ENCODE measurements around the gene SHISA4. TPM values are rescaled to one million over a fixed set of nuclear protein-coding genes. Genes with fewer than 3 reads are reported as not detected.

The SHISA4 gene
- total RNA-seq, 3 donors from 2014 or later: 0.19 to 0.40 (median 0.37) TPM

DNA sequence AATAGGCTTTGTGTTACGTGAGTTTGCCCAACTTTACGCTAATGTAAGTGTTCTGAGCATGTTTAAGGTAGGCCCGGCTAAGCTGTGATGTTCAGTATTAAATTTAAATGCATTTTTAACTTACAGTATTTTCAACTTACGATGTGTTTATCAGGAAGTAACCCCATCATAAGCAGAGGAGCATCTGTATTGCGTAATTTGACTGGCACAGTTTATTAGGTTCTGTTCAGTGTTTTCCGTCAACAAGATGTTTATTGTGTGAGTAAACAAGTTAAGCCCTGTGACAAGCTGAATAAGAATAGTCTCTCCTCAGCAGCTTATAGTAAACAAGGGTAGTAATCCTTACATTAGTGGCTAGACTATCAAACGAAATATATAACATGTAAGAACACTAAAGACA, 27.2 kb upstream of the SHISA4 start:
- Mint-ChIP-seq H3K36me3 (ENCODE audit: insufficient read depth) (peaks cover 39% of the 10 kb centered on the region), H3K4me3 (no peak overlapping the region), H3K9me3 (no peaks in the 10 kb centered on the region), H3K27me3 (ENCODE audit: low read depth) (no peaks in the 10 kb centered on the region), H3K4me1 (ENCODE audit: low read depth) (no peaks in the 10 kb centered on the region)
- DNase-seq: no peak
- ATAC-seq: no peak

DNA sequence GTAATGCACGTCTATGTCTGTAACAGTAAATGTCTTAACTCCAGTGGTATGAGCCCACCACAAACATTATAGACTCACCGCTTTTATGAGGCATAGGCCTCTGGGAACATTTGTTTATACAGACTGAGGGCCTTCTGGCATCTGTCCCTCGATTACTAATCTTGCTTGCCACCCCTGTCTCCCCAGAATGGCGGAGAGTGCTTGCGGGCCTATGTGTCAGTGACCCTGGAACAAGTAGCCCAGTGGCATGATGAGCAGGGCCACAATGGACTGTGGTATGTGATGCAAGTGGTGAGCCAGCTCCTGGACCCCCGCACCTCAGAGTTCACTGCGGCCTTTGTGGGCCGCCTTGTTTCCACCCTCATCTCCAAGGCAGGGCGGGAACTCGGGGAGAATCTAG, 18.3 kb upstream of the SHISA4 start:
- no peak overlapping the region for H3K4me3 Mint-ChIP-seq
- no peaks in the 10 kb centered on the region for H3K9me3 Mint-ChIP-seq
- H3K36me3 Mint-ChIP-seq (ENCODE audit: insufficient read depth): peaks cover 45% of the 10 kb centered on the region
- no peaks in the 10 kb centered on the region for H3K27me3 Mint-ChIP-seq (ENCODE audit: low read depth)
- no peak for ATAC-seq
- H3K4me1 Mint-ChIP-seq (ENCODE audit: low read depth): no peaks in the 10 kb centered on the region
- DNase-seq: no peak

DNA sequence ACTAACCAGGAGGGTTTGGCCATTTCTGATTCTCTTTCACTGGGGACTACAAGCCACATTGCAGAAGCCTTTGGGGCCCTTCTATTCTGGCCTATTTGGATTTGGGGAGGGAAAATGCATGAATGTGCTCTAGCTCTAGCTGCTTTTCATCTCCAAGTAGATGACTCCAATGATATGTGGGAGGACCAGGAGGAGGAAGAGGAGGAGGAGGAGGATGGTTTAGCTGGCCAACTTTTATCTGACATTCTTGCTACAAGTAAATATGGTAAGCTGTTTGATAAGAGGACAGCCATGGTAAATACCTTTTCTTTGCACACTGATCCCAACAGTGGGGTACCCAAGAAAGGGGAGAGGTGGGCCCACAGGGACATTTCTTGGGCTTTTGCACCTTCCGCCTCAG, 14.0 kb upstream of the SHISA4 start:
- Mint-ChIP-seq H3K36me3 (ENCODE audit: insufficient read depth) (peaks cover 29% of the 10 kb centered on the region), H3K4me3 (no peak overlapping the region), H3K27me3 (ENCODE audit: low read depth) (no peaks in the 10 kb centered on the region), H3K9me3 (no peaks in the 10 kb centered on the region), H3K4me1 (ENCODE audit: low read depth) (no peaks in the 10 kb centered on the region)
- DNase-seq (no peak), ATAC-seq (no peak)

DNA sequence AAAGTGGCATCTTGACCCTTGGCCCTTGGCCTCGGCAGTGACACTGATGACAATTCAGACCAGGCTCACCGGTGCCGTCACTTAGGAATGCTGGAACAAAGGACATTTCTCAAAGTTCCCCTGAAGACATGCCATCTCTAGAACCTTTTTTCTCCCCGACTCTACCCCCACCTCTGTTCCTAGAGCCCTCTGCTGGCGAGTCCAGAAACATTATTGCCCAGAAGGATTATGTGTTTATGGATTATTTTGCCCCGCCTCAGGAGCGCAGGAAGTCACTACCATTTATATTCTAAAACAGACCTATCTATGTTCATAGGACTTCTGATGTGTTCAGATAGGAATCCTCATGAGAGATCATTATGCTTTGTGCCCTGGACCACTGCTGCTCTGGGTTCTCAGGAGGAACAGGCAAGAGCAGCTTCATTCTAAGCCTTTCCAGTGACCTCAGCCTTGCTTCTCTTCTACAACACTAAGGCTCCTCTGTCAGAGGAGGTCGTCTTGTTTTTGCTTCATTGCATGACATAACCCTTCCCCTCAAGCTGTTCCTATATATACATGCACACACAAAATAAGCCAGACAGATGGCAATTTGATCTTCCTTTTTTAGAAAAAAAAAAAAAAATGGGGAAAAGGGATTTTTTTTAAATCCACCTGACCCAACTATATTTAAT, 12.4 kb upstream of the SHISA4 start:
- no peak overlapping the region for H3K4me3 Mint-ChIP-seq
- H3K4me1 Mint-ChIP-seq (ENCODE audit: low read depth): no peaks in the 10 kb centered on the region
- peaks cover 25% of the 10 kb centered on the region for H3K36me3 Mint-ChIP-seq (ENCODE audit: insufficient read depth)
- no peak for ATAC-seq
- H3K27me3 Mint-ChIP-seq (ENCODE audit: low read depth): no peaks in the 10 kb centered on the region
- no peaks in the 10 kb centered on the region for H3K9me3 Mint-ChIP-seq
- no peak for DNase-seq

DNA sequence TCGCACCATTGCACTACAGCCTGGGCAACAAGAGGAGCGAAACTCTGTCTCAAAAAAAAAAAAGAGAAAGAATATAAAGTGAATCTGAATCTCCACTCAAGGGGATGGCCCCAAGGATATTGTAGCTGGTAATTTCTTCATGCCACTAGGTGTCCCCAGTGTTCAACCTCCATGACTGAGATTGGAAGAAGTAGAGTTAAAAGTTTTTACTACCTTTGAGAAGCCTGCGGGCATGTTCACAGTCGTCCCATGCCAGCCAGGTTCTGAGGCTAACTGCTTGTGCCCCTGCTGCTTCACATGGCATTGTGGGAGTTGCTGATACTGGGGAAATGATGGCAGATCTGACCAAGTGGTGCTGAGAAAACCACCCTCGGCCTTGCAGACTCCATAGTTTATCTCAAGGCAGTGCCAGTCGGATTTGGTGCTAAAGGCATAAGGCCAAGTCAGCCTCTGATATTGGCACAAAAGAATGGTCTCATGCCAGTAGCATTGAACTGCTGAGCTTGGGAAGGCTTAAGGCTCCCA, 10.8 kb upstream of the SHISA4 start:
- H3K36me3 Mint-ChIP-seq (ENCODE audit: insufficient read depth): peaks cover 16% of the 10 kb centered on the region
- H3K4me3 Mint-ChIP-seq: no peak overlapping the region
- H3K4me1 Mint-ChIP-seq (ENCODE audit: low read depth): no peaks in the 10 kb centered on the region
- no peaks in the 10 kb centered on the region for H3K9me3 Mint-ChIP-seq
- DNase-seq (no peak), ATAC-seq (peak; percentile 56 to 59)
- no peaks in the 10 kb centered on the region for H3K27me3 Mint-ChIP-seq (ENCODE audit: low read depth)

DNA sequence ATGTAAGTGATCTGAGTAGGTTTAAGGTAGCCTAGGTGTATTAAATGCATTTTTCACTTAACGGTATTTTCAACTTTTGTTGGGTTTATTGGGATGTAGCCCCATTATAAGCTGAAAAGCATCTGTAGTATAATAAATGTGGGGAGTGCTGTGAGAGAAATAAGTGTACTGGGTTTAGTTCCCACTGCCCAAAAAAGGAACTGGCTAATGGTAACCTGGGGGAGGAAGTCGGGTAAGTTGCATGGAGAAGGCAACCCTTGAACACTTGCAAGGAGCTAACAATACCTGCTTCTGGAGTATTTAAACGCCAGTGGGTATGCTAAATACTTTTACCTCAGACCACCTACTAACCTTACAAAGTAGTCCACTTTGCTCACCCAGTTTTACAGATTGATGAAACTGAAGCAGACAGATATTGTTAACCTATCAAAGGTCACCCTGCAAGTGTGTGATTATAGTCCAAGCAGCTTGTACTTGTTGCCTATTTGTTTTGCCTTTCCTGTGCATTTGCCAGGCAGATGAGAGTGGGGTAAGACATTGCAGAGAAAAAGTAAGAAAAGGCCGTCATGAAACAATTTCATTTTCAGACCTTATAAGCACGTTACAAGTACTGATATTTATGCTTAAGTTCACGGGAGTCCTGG, 7.6 kb upstream of the SHISA4 start:
- peaks cover 4% of the 10 kb centered on the region for H3K36me3 Mint-ChIP-seq (ENCODE audit: insufficient read depth)
- ATAC-seq: no peak
- no peaks in the 10 kb centered on the region for H3K9me3 Mint-ChIP-seq
- no peak overlapping the region for H3K4me3 Mint-ChIP-seq
- H3K4me1 Mint-ChIP-seq (ENCODE audit: low read depth): peaks cover 4% of the 10 kb centered on the region
- no peak for DNase-seq
- H3K27me3 Mint-ChIP-seq (ENCODE audit: low read depth): peaks cover 2% of the 10 kb centered on the region

DNA sequence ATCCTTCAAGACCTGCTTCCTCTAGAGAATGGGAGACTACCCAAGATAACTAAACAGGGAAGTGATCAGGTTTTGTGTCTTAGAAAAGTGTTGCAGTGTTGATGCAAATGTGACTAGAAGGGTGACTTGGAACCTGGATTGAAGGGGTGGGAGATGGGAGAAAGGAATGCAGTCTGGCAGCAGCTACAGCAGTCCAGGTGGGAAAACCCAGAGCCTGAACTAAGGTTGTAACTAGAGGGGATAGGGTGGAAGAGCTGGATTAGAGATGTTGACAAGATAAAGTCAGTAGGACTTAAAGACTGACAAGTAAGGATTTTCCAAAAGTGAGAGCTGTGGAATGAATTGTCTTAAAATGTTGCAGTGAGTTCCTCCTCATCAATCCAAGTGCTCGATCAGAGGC, 7.1 kb upstream of the SHISA4 start:
- DNase-seq: no peak
- Mint-ChIP-seq H3K27me3 (ENCODE audit: low read depth) (peaks cover 3% of the 10 kb centered on the region), H3K36me3 (ENCODE audit: insufficient read depth) (no peaks in the 10 kb centered on the region), H3K4me1 (ENCODE audit: low read depth) (peaks cover 4% of the 10 kb centered on the region), H3K4me3 (no peak overlapping the region), H3K9me3 (no peaks in the 10 kb centered on the region)
- no peak for ATAC-seq

DNA sequence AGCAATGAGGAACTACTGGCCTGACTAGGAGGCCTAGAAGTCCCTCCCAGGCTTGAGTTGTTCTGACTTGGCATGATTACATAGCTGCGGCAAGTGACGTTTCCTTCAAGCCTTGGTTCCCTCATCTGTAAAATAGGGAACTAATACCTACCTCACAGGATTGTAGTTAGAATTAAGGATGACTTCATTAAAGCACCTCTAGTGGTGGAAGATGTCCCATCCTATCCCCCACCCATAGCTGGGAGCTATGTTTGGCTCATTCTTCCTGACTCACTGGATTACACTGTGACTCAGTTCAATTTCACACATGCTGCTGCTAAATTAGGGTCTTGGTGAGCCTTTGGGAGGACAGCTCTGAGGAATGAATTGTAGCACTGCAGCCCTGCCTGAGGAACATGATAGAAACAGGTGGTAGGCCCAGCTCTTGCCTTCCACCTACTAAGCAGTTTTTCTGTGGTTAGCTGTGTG, 6.0 kb upstream of the SHISA4 start:
- ATAC-seq: peak; percentile 36 to 59
- Mint-ChIP-seq H3K36me3 (ENCODE audit: insufficient read depth) (no peaks in the 10 kb centered on the region), H3K27me3 (ENCODE audit: low read depth) (peaks cover 8% of the 10 kb centered on the region), H3K4me3 (no peak overlapping the region), H3K4me1 (ENCODE audit: low read depth) (peaks cover 4% of the 10 kb centered on the region), H3K9me3 (no peaks in the 10 kb centered on the region)
- no peak for DNase-seq

DNA sequence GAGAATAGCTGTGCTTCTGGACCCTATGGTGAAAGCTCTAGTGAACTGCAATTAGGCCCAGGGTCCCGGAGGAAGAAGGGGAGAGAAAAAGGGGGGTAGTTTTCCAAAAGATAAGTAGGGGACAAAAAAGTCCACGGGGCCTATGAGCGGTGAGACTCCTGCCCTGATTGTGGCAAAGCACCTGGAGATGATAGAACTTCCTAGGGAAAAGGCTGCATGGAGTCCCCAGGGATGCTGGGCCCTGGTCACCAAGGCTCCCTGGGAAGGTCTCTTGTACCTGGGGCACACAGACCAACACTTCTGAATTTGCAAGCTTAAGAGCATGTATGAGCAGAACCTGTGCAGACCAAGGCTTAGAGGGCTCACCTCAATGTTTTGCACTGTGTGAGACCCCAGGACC, 5.4 kb upstream of the SHISA4 start:
- ATAC-seq (no peak), DNase-seq (no peak)
- Mint-ChIP-seq H3K4me1 (ENCODE audit: low read depth) (peaks cover 4% of the 10 kb centered on the region), H3K36me3 (ENCODE audit: insufficient read depth) (no peaks in the 10 kb centered on the region), H3K27me3 (ENCODE audit: low read depth) (peaks cover 14% of the 10 kb centered on the region), H3K9me3 (no peaks in the 10 kb centered on the region), H3K4me3 (no peak overlapping the region)

DNA sequence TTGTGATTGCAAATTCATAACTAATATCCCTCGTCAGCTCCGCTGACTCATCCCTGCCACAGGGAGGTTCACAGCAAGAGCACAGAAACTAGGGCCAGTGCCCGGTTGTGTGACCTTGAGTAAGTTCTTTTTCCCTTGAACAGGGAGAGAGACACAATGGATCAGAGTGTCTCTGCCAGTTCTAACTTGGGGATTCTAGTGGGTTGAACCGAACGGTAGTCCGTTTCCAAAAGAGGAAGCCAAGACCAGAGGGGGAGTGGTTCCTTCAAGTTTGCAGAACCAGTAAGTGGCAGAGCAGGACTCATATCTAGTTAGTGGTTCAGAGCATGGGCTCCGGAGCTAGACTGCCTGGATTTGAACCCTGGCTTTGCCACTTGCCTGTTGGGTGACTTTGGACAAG, 4.9 kb upstream of the SHISA4 start:
- peaks cover 15% of the 10 kb centered on the region for H3K27me3 Mint-ChIP-seq (ENCODE audit: low read depth)
- DNase-seq (no peak), ATAC-seq (no peak)
- H3K9me3 Mint-ChIP-seq: no peaks in the 10 kb centered on the region
- peaks cover 4% of the 10 kb centered on the region for H3K4me1 Mint-ChIP-seq (ENCODE audit: low read depth)
- H3K36me3 Mint-ChIP-seq (ENCODE audit: insufficient read depth): no peaks in the 10 kb centered on the region
- no peak overlapping the region for H3K4me3 Mint-ChIP-seq

DNA sequence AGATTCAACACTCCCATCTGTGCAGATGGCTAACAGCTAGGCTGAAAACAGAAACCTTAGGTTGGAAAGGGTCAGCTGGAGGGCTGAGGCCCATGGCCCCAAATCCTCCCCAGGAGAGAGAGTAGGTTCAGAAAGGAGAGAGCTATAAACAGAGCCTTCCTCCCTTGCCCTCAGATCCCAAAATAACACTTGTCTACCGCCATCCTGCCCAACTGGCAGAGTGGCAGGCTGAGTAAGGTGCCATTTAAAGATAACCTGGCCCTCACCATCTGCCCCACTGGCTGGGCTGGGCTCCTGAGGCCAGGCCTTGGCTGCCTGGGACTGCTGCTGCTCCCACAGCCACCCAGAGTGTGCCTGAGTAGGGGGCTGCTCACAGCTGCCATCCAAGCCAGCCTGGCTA, 4.3 kb upstream of the SHISA4 start:
- Mint-ChIP-seq H3K36me3 (ENCODE audit: insufficient read depth) (no peaks in the 10 kb centered on the region), H3K4me3 (no peak overlapping the region), H3K9me3 (no peaks in the 10 kb centered on the region), H3K4me1 (ENCODE audit: low read depth) (peaks cover 5% of the 10 kb centered on the region), H3K27me3 (ENCODE audit: low read depth) (peaks cover 15% of the 10 kb centered on the region)
- DNase-seq (no peak), ATAC-seq (no peak)

DNA sequence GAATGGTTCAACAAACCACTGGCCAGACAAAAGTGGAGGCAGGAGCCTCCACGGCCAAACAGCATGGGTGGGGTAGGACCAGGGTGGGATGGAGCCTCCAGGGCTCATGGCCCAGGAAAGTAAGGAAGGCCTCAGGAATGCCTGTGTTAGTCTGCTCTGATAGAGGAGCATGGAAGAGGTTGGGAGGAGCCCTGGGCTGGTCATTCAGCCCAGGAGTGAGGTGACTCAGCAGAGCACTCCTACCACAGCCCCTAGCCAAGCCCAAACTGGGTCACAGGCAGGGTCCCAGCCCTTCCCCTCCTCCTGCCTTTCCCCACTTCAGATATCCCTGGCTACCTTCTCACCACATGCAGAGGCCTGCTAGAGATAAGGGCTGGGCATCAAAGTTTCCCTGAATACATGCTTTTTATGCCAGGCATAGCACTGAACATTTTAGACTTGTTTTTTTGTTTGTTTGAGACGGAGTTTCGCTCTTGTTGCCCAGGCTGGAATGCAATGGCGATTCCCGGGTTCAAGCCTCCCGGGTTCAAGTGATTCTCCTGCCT, 3.1 kb upstream of the SHISA4 start:
- no peak for ATAC-seq
- DNase-seq: no peak
- H3K4me1 Mint-ChIP-seq (ENCODE audit: low read depth): peaks cover 8% of the 10 kb centered on the region
- H3K9me3 Mint-ChIP-seq: no peaks in the 10 kb centered on the region
- peaks cover 26% of the 10 kb centered on the region for H3K27me3 Mint-ChIP-seq (ENCODE audit: low read depth)
- H3K4me3 Mint-ChIP-seq: no peak overlapping the region
- no peaks in the 10 kb centered on the region for H3K36me3 Mint-ChIP-seq (ENCODE audit: insufficient read depth)

DNA sequence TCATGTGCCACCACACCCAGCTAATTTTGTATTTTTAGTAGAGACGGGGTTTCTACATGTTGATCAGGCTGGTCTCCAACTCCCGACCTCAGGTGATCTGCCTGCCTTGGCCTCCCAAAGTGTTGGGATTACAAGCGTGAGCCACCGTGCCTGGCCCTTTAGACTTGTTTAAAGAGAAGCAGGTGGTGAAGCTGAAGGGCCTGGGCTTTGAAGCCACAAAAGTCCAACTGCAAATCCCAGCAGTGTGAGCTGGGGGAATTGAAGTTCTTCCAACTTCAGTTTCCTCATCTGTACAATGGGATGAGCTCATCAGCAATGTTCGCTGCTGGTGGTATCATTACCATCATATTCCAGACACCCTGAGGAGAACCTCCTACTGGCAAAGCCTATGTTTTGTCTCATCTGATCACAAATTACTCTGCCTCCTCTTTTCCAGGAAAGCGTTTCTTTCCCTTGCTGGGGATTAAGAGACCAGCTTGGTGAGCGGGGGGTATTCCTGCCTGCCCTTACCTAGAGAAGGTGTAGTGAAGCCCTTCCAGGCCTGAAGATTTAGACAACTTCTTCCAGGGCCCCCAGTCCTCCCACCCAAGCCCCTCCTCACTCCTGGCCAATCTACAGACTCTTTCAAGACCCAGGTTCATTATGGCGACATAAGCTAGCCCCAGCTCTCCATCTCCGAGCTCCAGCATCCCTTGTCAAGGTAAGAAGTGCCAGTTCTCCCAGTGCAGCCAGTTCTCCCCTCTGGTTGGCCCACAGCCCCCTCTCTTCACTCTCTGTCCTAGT, 2.4 kb upstream of the SHISA4 start:
- Mint-ChIP-seq H3K27me3 (ENCODE audit: low read depth) (peaks cover 31% of the 10 kb centered on the region), H3K4me1 (ENCODE audit: low read depth) (peaks cover 8% of the 10 kb centered on the region), H3K4me3 (no peak overlapping the region), H3K9me3 (no peaks in the 10 kb centered on the region), H3K36me3 (ENCODE audit: insufficient read depth) (no peaks in the 10 kb centered on the region)
- DNase-seq (no peak), ATAC-seq (no peak)

DNA sequence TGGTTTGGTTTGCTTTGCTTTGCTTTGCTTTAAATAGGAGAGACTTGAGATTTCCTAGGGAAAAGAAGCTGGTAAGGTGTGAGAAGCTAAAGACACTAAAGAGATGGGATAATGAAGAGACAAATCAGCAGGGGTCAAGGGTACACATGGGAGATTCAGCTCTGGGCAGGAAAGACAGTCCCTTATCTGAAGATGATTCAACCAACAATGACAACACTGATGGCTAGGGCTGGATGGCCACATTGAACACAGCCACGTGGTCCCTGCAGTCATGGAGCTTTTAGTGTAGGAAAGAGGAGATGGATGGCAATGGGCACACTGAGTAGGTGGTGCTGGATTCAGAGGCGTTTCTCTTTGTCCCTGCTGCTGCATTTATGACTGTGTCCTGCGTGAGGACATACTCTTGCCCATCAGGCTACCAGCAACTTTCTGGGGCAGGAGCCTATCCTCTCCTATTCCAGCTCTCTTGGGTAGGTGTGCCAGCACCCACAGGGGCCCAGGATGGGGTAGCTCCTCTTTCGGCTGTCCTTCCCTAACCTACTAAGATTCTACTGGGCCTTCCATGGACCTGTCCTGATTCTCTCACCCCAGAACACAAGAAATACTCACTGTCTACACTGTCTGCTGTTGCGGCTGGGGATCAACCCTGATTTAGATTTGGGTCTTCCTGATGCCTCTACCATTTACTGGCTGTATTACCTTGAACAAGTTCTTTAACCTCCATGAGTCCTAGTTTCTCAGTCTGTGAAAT, 1.4 kb upstream of the SHISA4 start:
- H3K9me3 Mint-ChIP-seq: no peaks in the 10 kb centered on the region
- no peak overlapping the region for H3K4me3 Mint-ChIP-seq
- no peaks in the 10 kb centered on the region for H3K36me3 Mint-ChIP-seq (ENCODE audit: insufficient read depth)
- ATAC-seq: no peak
- H3K27me3 Mint-ChIP-seq (ENCODE audit: low read depth): peaks cover 38% of the 10 kb centered on the region
- DNase-seq: no peak
- peaks cover 8% of the 10 kb centered on the region for H3K4me1 Mint-ChIP-seq (ENCODE audit: low read depth)
